GM12878 (cell line): ENCODE results near the gene TBXAS1. TPM values are rescaled to one million over a fixed set of nuclear protein-coding genes. Genes with fewer than 3 reads are reported as not detected.

Experiments
- ATAC-seq: fragments of 200-7000 bp; cut with Tn5 transposase; 3 replicates; pipeline ENCODE4 v1.9.1; 2020; ENCODE audit warnings: mild to moderate bottlenecking, moderate library complexity
- BruUV-seq: library from RNA; stranded (reverse); fragments of 400-500 nt; replicated peaks from 2 replicates; lab custom pipeline; 2021; lab: Mats Ljungman, UMichigan
- CTCF ChIA-PET: fragments of 300-600 bp; sonication (Branson Sonifier 250); formaldehyde crosslinking; extraction: SDS; loops from one replicate; lab custom pipeline; 2021; ENCODE audit warnings: inconsistent platforms; lab: Yijun Ruan, JAX
- POLR2A ChIA-PET: fragments of 350-600 bp; formaldehyde crosslinking; extraction: SDS; loops from one replicate; lab custom pipeline; 2021; ENCODE audit warnings: inconsistent platforms; lab: Charles Lee
- RAD21 ChIA-PET: fragments of 300-600 bp; sonication (Branson Sonifier 250); formaldehyde crosslinking; loops from one replicate; lab custom pipeline; 2023; ENCODE audit warnings: antibody characterized with exemption; ENCODE audit not compliant: unreplicated experiment; lab: Charles Lee
- SMC1A ChIA-PET: fragments of 300-600 bp; sonication (Branson Sonifier 250); formaldehyde crosslinking; loops from one replicate; lab custom pipeline; 2023; ENCODE audit not compliant: unreplicated experiment, uncharacterized antibody; lab: Charles Lee
- DNase-seq: peaks from one replicate; pipeline ENCODE4 v3.0.0-alpha.2; 2011; ENCODE audit warnings: low read depth, low spot score
- FAIRE-seq: peaks from 3 replicates; lab custom pipeline; 2011; peaks lifted over from hg19 to GRCh38; lab: Jason Lieb, UNC
- H2AFZ ChIP-seq: 2 replicates; pipeline ENCODE4 v1.6.0; 2011; ENCODE audit warnings: low read depth, low read length, control low read depth; ENCODE audit not compliant: control insufficient read depth
- H3K27ac ChIP-seq: 2 replicates; pipeline ENCODE4 v1.5.1; 2011; ENCODE audit warnings: control low read depth; ENCODE audit not compliant: control insufficient read depth, insufficient read depth
- H3K27me3 ChIP-seq, 2 experiments: replicated peaks in 1 of 2; 2 replicates each; pipeline versions ENCODE4 v1.6.0 to v1.6.1; 2011; ENCODE audit warnings: low read length in 1 of 2; ENCODE audit not compliant: control insufficient read depth in 2 of 2, insufficient read depth in 2 of 2
- H3K36me3 ChIP-seq, 2 experiments: 2 replicates each; pipeline ENCODE4 v1.5.1; 2011; ENCODE audit warnings: low read length in 1 of 2; ENCODE audit not compliant: control insufficient read depth in 2 of 2, insufficient read depth in 2 of 2
- H3K4me1 ChIP-seq: 2 replicates; pipeline ENCODE4 v1.6.1; 2011; ENCODE audit warnings: mild to moderate bottlenecking, low read length, moderate library complexity, mixed read lengths; ENCODE audit not compliant: control insufficient read depth, insufficient read depth
- H3K4me2 ChIP-seq: 2 replicates; pipeline ENCODE4 v1.6.0; 2011; ENCODE audit warnings: control low read depth; ENCODE audit not compliant: control insufficient read depth, insufficient read depth
- H3K4me3 ChIP-seq: fragments of 200-600 bp; sonication (generic); 2 replicates; pipeline ENCODE4 v1.5.1; 2016
- H3K79me2 ChIP-seq: 2 replicates; pipeline ENCODE4 v1.6.0; 2011; ENCODE audit warnings: low read length; ENCODE audit not compliant: control insufficient read depth, insufficient read depth
- H3K9ac ChIP-seq: 2 replicates; pipeline ENCODE4 v1.8.0; 2011; ENCODE audit warnings: low read length, control low read depth, mixed read lengths; ENCODE audit not compliant: control insufficient read depth, insufficient read depth
- H3K9me3 ChIP-seq: replicated peaks from 3 replicates; pipeline ENCODE4 v1.5.1; 2011; ENCODE audit warnings: mild to moderate bottlenecking, low read length; ENCODE audit not compliant: control insufficient read depth, insufficient read depth
- H4K20me1 ChIP-seq: 2 replicates; pipeline ENCODE4 v1.6.0; 2011; ENCODE audit not compliant: control insufficient read depth, insufficient read depth
- JUND ChIP-seq: IDR thresholded peaks from 2 replicates; pipeline ENCODE4 v1.6.1; 2012; ENCODE audit warnings: low read depth, mild to moderate bottlenecking, low read length, improper control_type of control experiment, moderate library complexity
- LARP7 ChIP-seq: fragments of 450-650 bp; IDR thresholded peaks from 2 replicates; pipeline ENCODE4 v1.6.1; 2017; ENCODE audit warnings: mild to moderate bottlenecking
- RUNX3 ChIP-seq: IDR thresholded peaks from 2 replicates; pipeline ENCODE4 v1.6.1; 2012; ENCODE audit warnings: low read length, inconsistent platforms
- SIX5 ChIP-seq: IDR thresholded peaks from 2 replicates; pipeline ENCODE4 v1.6.1; 2011; ENCODE audit warnings: mild to moderate bottlenecking, low read depth, low read length, moderate library complexity; ENCODE audit not compliant: severe bottlenecking
- SMAD5 ChIP-seq: IDR thresholded peaks from 2 replicates; pipeline ENCODE4 v1.6.1; 2016; ENCODE audit warnings: antibody characterized with exemption, low read depth
- SUPT20H ChIP-seq: IDR thresholded peaks from 2 replicates; pipeline ENCODE4 v1.6.1; 2011; ENCODE audit warnings: low read depth, mild to moderate bottlenecking, low read length, moderate library complexity, borderline replicate concordance; ENCODE audit not compliant: control insufficient read depth
- TBL1XR1 ChIP-seq: IDR thresholded peaks from 2 replicates; pipeline ENCODE4 v1.6.1; 2012; ENCODE audit warnings: low read depth, low read length, improper control_type of control experiment
- YY1 ChIP-seq: IDR thresholded peaks from 2 replicates; pipeline ENCODE4 v1.6.1; 2011; ENCODE audit warnings: low read depth, mild to moderate bottlenecking, low read length
- whole genome bisulfite sequencing: methylation state at CpG from one replicate; pipeline ENCODE4 v1.1.6; 2016; ENCODE audit warnings: low lambda C conversion rate; ENCODE audit not compliant: insufficient replicate concordance, insufficient coverage; ENCODE audit errors: missing lambda C conversion rate; 5-methylcytosine and 5-hydroxymethylcytosine counted together
- in situ Hi-C: fragments of 300-500 bp; cut with MboI; formaldehyde crosslinking; loops from 9 replicates; pipeline ENCODE4 v1.14.3; 2018; ENCODE audit warnings: mixed read lengths
- intact Hi-C: fragments of 100-400 bp; cut with micrococcal nuclease; formaldehyde crosslinking; loops from one replicate; pipeline ENCODE4 v1.14.2; 2022; ENCODE audit not compliant: unreplicated experiment
- polyA plus RNA-seq, 11 experiments: library from polyadenylated mRNA; depleted of rRNA in 4 of 11; unstranded in 6 of 11; stranded (reverse) in 5 of 11; fragments of >200 nt; fragmentation: Nextera tagmentation in 4 of 11; fragmentation: Illumina TruSeq in 1 of 11; extraction: Ambion mirVana in 4 of 11; extraction: Trizol in 1 of 11; gene quantifications; 1 replicate in 1 of 11; 2 replicates in 10 of 11; pipeline versions ENCODE4 v1.2.1 to v1.2.3, GENCODE V29; 2011 to 2016; ENCODE audit warnings: inconsistent platforms in 2 of 11, missing spikeins in 2 of 11, low read depth in 1 of 11
- total RNA-seq, 4 experiments: library from RNA; depleted of rRNA in 3 of 4; stranded (reverse); fragments of >200 nt in 3 of 4; fragmentation: Illumina TruSeq in 1 of 4; extraction: Trizol in 1 of 4; gene quantifications; 2 replicates each; pipeline versions ENCODE4 v1.2.1 to v1.2.3, GENCODE V29; 2013 to 2021
- TF ChIP-seq, protein P1 (sequence below): IDR thresholded peaks from 2 replicates; pipeline ENCODE4 v1.6.1; 2011; ENCODE audit warnings: borderline replicate concordance, low read depth, mild to moderate bottlenecking, moderate library complexity, mixed read lengths, low read length; ENCODE audit not compliant: insufficient read depth; ENCODE audit errors: extremely low read length
- TF ChIP-seq, protein P2 (sequence below): IDR thresholded peaks from 2 replicates; pipeline ENCODE4 v1.6.1; 2012; ENCODE audit warnings: mild to moderate bottlenecking, low read depth, low read length

The TBXAS1 gene
- total and polyA plus RNA-seq, 10 of the 15 experiments (the other 5 are each of a cell fraction or from before 2014, with no cell fraction given) = 1.5 to 32.7 (median 16.3) TPM

DNA sequence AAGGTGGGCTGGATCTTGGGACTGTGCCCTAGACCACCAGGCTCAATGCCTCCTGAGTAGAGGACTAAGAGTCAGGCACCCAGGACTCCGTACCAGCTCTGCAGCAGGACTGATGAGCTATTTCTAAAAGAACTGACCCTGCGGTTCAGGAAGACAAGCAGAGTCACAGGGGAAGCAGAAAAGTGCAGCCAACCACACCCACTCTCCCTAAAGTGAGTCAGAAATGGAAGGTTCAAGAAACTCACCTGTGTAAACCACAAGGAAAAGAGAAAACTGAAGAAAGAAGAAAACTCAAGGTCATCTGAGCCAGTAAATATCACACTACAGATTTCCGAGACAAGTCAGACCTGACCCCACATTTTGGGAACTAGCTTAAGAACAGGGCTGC, 231.2 kb downstream of the TBXAS1 start:
- H3K4me3 ChIP-seq = peak overlapping the region; percentile 74; the same call in 1 of the 2 replicates
- DNase-seq (no peak), FAIRE-seq (peak; percentile 78), ATAC-seq (peak; percentile 3; the same call in 1 of the 3 replicates)
- TF ChIP-seq YY1 (0 out of 2 replicates have a peak, but pooled peaks have one; percentile 14), RUNX3 (peak; percentile 63), SUPT20H (no peak)
- peaks cover 11% of the 10 kb centered on the region for H3K4me1 ChIP-seq
- WGBS = 56% methylated on average over 3 of the region's 3 CpGs
- BruUV-seq = no TSS peak
- H4K20me1 ChIP-seq = peaks cover 4% of the 10 kb centered on the region; the same call in 1 of the 2 replicates
- no peaks in the 10 kb centered on the region; the same call in 2 of the 3 replicates for H3K9me3 ChIP-seq
- no peaks in the 10 kb centered on the region for H3K27me3 ChIP-seq
- no peak overlapping the region for H2AFZ ChIP-seq
- H3K36me3 ChIP-seq = no peaks in the 10 kb centered on the region; a peak in 1 of 4 replicates
- RAD21 ChIA-PET = interaction anchor here (2.0 kb wide), 1 partner anchor 57 kb away, joined by 6 read pairs; no protein-coding TSS in a partner anchor
- peaks cover 11% of the 10 kb centered on the region for H3K79me2 ChIP-seq
- H3K9ac ChIP-seq = no peak overlapping the region
- in situ Hi-C loops (no loop called here), intact Hi-C loops (no loop called here)
- POLR2A ChIA-PET = interaction anchor here (0.6 kb wide), 1 partner anchor 102 kb away, joined by 4 read pairs; no protein-coding TSS in a partner anchor
- CTCF ChIA-PET = interaction anchor here (1.1 kb wide), 1 partner anchor 559 kb away, joined by 4 read pairs; no protein-coding TSS in a partner anchor
- SMC1A ChIA-PET = interaction anchor here (0.6 kb wide), 1 partner anchor 27 kb away, joined by 4 read pairs; no protein-coding TSS in a partner anchor
- H3K4me2 ChIP-seq = peak overlapping the region; percentile 93
- H3K27ac ChIP-seq = no peak overlapping the region

DNA sequence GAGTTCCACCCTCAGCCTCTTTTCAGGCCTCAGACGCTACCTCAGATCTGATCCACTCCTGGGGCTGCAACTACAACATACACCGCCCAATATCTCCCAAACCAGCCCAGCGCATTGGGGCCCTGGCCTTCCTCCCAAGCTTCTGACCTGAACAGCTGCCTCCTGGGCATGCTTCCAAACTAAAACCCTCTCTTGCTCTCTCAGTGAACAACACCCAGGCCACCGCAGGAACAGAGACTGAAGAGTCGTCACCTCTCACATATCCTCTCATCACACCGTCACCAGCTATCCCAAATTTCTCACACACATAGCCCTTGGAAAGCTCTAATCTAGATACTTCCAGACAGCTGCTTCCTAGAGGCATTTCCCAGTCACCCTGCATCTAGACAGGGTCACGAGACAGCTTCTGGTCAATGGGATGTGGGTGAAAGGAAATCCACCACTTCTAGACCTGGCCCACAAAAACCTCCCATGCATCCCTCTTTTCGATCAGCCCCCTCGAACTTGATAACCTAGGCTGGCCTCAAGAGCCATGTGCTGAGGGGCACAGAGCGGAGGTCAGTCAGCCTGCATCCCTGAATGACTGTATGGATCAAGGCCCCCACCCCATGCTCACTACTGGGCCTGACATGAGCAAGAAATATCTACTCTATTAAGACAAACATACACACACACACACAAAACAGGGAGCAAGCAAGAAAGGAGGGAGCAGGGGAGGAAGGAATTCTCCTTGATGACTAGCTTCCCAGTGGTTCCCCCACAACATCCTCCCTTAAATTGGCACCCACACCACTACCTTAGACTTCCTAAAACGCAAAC, 231.9 kb downstream of the TBXAS1 start:
- ChIA-PET SMC1A (no interaction called here), CTCF (interaction anchor here (1.1 kb wide), 1 partner anchor 560 kb away, joined by 4 read pairs; no protein-coding TSS in a partner anchor), POLR2A (interaction anchor here (0.6 to 1.3 kb wide), 2 partner anchors 21 to 115 kb away, joined by 3 to 5 read pairs; no protein-coding TSS in a partner anchor), RAD21 (interaction anchor here (2.0 kb wide), 1 partner anchor 58 kb away, joined by 6 read pairs; no protein-coding TSS in a partner anchor)
- no peaks in the 10 kb centered on the region; a peak in 1 of 4 replicates for H3K27me3 ChIP-seq
- peaks cover 11% of the 10 kb centered on the region for H3K4me1 ChIP-seq
- peaks cover 4% of the 10 kb centered on the region; the same call in 1 of the 2 replicates for H4K20me1 ChIP-seq
- H3K9me3 ChIP-seq = peaks cover 2% of the 10 kb centered on the region
- peaks cover 11% of the 10 kb centered on the region for H3K79me2 ChIP-seq
- H3K36me3 ChIP-seq = no peaks in the 10 kb centered on the region; a peak in 1 of 4 replicates
- no peak overlapping the region for H3K27ac ChIP-seq
- ATAC-seq = no peak
- in situ Hi-C loops (no loop called here), intact Hi-C loops (no loop called here)
- FAIRE-seq = no peak
- 97% methylated on average over 11 of the region's 11 CpGs for WGBS
- H2AFZ ChIP-seq = no peak overlapping the region
- peak overlapping the region; percentile 74 for H3K4me3 ChIP-seq
- H3K9ac ChIP-seq = no peak overlapping the region
- BruUV-seq = TSS peak; percentile 40
- peak overlapping the region; percentile 93 for H3K4me2 ChIP-seq
- DNase-seq = no peak
- TF ChIP-seq, protein P1, sequence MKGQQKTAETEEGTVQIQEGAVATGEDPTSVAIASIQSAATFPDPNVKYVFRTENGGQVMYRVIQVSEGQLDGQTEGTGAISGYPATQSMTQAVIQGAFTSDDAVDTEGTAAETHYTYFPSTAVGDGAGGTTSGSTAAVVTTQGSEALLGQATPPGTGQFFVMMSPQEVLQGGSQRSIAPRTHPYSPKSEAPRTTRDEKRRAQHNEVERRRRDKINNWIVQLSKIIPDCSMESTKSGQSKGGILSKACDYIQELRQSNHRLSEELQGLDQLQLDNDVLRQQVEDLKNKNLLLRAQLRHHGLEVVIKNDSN = no peak
- TF ChIP-seq JUND (no peak), SMAD5 (no peak), SIX5 (no peak), TBL1XR1 (no peak), LARP7 (no peak)
- TF ChIP-seq, protein P2, sequence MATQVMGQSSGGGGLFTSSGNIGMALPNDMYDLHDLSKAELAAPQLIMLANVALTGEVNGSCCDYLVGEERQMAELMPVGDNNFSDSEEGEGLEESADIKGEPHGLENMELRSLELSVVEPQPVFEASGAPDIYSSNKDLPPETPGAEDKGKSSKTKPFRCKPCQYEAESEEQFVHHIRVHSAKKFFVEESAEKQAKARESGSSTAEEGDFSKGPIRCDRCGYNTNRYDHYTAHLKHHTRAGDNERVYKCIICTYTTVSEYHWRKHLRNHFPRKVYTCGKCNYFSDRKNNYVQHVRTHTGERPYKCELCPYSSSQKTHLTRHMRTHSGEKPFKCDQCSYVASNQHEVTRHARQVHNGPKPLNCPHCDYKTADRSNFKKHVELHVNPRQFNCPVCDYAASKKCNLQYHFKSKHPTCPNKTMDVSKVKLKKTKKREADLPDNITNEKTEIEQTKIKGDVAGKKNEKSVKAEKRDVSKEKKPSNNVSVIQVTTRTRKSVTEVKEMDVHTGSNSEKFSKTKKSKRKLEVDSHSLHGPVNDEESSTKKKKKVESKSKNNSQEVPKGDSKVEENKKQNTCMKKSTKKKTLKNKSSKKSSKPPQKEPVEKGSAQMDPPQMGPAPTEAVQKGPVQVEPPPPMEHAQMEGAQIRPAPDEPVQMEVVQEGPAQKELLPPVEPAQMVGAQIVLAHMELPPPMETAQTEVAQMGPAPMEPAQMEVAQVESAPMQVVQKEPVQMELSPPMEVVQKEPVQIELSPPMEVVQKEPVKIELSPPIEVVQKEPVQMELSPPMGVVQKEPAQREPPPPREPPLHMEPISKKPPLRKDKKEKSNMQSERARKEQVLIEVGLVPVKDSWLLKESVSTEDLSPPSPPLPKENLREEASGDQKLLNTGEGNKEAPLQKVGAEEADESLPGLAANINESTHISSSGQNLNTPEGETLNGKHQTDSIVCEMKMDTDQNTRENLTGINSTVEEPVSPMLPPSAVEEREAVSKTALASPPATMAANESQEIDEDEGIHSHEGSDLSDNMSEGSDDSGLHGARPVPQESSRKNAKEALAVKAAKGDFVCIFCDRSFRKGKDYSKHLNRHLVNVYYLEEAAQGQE = no peak
